Stimulated activated CD8-positive, alpha-beta memory T cell treated with anti-CD3 and anti-CD28 coated beads, Interleukin-4, amount 100 ng/mL, for 48 hours (primary cell): Measurements from ENCODE around the gene SCN3B.

Experiments
- DNase-seq: peaks from one replicate; pipeline ENCODE4 v3.0.0-alpha.2; 2020

SCN3B gene

DNA sequence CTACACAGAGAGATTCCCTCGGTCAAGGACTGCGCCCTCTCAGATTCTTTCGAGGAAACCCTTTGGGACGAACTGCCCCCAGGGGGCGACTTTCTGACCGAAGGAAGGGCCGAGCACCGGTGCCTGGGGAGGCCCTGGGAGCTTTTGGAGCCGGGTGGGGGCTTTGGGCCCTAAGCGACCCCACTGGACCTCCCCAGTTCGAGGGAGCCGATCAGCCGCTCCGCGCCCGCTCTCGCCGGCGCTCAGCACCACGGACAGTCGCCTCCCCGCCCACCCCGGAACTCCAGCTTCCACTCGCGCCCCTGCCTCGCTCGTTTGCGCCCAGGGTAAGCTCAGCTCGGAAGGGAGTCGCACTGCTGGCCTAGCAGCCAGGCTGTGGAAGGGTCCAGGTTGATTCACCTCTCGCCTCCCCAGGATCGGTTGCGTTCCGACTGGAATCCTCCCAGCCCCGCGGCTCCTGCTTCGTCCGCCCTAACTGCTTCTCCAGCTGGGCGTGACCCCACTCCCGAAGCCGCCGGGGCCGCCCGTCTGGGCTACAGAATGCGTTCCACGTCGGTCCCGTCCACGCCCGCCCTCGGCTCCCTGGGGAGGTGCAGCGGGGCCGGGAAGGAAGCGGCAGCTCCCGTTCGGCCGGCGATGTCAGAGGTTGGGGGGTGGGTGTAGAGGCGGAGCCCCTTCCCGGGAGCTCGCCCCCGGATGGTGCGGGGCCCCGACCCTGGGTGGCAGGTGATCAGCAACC, 428 bp downstream of the SCN3B start:
- DNase-seq = peak; percentile 45

DNA sequence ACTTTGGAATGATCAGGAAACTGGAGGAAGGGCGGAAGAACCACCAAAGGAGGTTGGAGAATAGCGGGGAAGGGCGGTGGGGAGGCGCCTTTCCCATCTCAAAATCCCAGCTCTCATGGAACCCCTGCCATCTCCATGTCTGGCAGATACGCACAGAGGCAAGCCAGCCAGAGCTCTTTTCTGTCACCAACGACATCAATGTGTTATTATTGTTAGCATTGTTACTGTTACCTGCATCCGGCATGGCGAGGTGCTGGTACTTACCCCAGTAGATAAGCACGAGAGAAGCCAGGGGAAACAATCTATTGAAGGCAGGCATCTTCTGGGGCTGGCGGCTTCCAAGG, 969 bp downstream of the SCN3B start:
- DNase-seq = no peak

DNA sequence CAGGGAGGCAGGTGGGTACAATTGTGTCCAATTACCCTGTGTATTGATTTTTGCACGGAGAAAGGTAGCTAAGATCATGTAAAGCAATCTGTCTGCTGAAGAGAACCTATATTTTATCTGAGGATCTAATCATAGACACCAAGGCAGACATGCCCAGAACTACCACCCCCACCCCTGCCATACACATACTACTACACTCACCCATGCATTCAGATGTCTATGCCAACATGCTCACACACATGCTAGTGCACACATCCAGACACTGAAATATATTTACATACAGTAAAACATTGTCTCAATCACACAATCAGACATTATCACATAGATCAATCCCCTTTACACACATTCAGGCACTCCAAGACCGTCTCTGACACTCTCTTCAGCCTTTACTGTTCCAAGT, 1.8 kb downstream of the SCN3B start:
- DNase-seq = no peak

GRCh38 chr11:123650901-123651300, 3.5 kb downstream of the SCN3B start:
- DNase-seq = no peak

DNA sequence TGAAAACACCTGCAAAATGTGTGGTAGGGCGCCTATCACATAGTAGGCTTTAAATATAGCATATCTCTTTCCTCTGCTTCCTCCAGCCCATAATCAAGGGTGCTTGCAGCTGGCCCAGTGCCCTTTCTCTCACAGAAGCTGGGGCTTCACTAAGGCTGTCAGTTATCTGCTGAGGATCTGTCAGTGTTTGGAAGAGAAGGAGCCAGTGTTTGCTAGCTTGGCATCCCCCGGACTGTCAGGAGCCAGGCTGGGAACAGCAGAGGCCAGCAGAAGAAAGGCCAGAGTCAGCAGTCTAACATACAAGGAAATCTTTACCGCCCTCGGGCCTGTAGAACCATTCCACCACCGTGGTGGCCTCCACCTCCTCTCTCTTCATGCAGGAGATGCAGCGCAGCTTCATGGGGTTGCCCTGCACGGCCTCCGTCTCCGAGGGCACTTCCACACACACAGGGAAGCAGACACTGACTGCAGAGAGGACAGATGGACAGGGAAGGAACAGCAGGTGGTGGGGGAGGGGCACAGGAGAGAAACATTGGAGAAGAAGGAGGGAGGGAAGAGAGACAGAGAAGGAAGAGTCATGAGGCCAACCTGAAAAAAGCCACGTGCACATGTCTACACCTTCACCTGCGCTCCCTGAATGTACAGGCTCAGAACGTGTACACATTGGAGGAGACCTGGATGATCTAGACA, 9.0 kb downstream of the SCN3B start:
- no peak for DNase-seq

DNA sequence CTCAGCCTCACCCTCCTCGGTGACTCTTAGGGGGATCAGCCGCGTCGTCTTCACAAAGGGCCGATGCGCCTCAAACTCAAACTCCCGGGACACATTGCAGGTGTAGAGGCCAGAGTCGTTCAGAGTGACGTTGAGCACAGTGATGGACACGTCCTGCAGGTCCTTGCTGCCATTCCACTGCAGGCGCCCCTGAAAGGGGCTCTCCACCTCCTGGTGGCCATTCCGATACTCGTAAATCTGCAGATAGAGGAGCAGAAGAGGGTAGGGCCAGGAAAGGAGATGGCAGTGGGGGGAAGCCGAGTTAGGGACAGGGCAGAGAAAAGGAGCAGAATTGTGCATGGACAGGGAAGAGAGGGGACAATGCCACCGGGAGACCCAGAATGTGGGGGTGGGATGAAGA, 12.0 kb downstream of the SCN3B start:
- no peak for DNase-seq

- no peak for DNase-seq
These were observed 13.0 kb downstream of the SCN3B start for GRCh38 chr11:123641495-123641840.

DNA sequence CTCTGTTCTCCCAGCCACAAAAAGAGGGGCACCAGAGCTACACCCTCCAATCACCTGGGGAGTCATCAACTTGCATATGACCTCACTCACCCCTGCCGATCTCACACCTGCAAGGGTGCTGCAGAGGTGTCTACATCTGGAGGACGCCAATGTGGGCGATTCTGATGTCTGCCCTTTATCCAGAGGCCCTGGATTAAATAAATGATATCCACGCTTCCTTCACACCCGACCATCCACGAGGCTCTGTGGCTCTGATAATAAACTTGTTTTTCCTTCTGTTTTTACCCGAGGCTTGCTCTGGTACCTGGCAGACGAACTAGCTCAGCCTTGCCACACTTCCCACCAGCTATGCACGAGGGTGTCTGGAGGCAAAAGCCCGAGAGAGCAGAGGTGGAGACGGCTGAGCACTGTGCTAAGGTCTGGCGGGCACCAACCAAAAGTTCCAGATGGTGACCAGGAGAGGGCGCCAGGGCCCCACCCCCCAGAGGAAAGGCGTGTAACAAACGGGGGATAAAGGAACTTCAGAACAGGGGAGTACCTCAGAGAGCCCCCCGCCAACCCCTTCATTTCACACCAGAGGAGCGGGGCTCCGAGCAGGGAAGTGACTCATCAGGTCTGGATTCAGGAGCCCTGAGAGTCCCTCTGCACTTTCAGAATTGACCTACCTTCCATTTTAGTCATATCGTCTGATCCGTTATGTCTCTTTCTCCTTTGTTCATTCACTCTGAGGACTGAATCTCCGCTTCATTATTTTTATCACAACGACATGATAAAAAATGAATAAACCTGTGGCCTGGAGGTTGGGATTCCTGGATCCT, 13.5 kb downstream of the SCN3B start:
- peak; percentile 70 for DNase-seq

GRCh38 chr11:123640029-123640428, 14.4 kb downstream of the SCN3B start:
- no peak for DNase-seq

DNA sequence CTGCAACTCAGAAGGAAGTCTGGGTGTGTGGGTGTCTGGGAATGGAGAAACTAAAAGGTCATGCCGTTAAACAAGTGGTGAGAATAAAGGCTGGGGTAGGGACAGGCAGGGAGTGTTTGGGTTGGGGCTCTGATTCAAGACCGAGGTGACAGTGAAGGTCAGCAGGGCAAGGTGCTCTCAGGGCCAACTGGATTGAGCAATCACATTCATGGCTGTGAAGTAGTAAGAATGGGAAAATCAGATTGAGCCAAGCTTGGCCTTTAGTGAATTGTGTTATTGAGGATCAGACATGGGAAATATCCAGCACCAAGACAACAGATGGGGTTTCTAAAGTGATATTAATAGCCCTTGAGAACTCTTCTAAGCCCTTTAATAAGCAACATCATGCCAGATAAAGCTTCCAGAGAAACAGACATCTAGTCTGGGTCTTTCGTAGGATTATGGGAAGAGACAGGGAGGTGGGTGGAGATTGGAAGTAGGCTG, 24.3 kb downstream of the SCN3B start:
- no peak for DNase-seq

GRCh38 chr11:123628936-123629683, 25.3 kb downstream of the SCN3B start:
- DNase-seq = no peak

GRCh38 chr11:123624974-123625373, 29.4 kb downstream of the SCN3B start:
- DNase-seq = no peak

DNA sequence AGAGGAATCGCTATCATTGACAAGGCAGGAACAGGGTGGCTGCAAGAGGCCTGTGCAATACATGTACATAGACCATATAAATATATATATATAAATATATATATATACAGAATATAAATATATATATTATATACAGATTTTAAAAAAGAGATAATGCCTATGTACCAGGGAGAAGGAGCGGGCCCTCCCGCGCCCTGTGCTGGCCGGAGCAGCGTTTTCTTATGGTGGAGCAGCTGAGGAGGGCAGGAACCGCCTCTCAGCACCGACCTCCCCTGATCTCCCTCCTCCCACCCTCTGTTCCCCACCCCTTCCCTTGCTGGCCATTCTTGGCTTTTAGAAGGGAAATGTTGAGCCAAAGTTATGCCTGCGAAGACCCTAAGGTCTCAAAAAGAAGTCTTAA, 31.8 kb downstream of the SCN3B start:
- no peak for DNase-seq

DNA sequence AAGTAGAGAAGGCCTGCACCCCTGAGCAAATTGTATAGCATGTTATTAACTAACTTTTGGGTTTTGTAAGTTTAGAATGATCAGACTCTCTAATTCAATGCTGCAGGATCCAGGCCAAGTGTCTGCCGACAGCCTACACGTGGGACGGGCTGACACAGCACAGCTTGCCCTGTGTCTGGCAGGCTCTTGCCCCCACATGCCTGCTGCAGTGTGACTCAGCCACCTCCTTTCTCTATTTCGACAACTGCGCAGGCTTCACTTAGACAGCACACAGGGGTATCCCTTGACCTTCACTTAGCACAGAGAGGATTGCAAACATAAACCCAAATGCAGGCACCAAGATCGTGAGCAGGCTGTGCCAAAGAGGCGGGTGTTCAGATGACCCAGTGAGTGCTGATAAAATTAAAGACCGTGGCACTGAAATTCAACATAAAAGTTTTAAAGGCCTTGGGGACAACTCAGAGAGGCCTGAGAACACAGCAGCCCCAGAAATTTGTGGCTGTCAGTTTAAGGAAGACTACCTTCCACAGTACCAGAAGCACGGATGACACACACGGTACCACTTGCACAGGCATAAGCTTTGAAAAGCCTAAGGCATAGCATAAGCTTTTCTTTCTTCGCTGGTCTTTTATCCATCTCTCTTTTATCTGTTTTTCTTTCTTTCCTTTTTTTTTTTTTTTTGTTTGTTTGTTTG, 37.8 kb downstream of the SCN3B start:
- no peak for DNase-seq

GRCh38 chr11:123611698-123612097, 42.7 kb downstream of the SCN3B start:
- no peak for DNase-seq

DNA sequence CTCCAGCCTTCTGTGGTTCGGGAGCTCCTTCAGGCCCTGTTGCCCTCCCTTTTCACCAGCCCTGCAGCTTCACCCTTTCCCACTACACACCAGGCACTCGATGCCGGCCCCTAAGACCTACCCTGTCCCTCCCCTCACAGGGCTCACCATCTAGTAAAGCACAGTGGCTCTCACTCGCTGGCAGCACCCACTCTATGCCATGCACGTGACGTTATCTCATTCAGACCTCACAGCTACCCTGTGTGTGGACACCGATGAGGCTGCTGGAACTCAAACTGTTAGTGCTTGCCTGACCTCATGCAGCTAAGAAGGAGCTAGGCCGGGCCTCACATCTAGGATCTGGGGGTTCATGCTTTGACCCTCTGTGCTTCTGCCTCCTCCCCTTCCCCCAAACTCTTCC, 45.5 kb downstream of the SCN3B start:
- DNase-seq = no peak

- no peak for DNase-seq
These were observed 46.1 kb downstream of the SCN3B start for GRCh38 chr11:123608371-123608770.

GRCh38 chr11:123607781-123608180, 46.6 kb downstream of the SCN3B start:
- DNase-seq = no peak

GRCh38 chr11:123603666-123604065, 50.8 kb downstream of the SCN3B start:
- DNase-seq = no peak

DNA sequence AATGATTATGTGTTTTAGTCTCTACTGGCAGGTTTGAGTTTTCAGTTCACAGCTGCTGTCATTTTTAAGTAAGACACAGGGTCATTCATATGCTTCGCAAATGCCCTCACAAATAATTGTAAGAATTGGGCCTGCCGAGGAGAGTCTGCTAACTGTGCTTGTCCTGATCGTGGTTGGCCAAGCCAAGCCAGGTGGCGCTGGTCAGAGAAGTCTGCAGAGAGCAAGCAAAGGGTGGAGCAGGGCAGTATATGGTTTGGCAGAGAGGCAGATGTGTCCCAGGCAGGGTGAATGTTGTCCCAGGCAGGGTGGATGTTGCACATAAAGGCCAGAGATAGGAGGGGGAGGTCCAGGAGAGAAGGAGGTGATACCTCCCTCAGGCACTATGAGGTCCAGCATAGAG, 52.7 kb downstream of the SCN3B start:
- no peak for DNase-seq

DNA sequence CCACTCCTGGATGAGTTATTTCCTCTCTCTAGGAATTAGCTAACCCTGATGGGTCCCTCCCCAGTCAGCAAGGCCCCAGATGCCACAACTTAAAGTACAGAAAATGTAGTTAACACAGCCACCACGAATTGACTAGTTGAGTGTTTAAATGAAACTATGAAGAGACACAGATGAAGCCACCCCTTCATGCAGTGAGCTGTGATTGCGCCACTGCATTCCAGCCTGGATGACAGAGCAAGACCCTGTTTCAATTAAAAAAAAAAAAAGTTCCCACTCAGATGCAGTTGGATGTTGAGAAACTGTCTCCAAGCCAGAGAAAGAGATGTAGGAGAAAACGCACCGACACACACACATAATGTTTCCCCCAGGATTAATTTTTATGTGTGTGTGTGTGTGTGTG, 53.3 kb downstream of the SCN3B start:
- no peak for DNase-seq

DNA sequence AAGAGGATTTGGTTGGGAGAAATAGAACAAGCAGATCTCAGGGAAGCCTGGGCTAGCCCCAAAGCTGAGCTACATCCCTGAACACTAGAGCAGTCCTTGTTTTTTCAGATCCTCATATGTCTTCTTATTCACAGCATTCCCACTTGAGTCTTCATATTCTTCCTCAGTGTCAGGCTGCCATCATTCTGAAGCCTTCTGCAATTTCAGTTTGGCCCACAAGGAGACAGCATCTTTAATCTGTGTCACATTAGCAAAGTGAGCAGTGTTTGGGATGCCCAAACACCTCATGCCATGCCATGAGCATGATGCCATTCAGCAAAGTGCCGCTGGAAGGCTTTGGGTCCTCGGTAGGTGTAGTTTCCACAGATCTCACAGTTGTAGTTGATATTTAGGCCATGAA, 56.6 kb downstream of the SCN3B start:
- no peak for DNase-seq

GRCh38 chr11:123594921-123595320, 59.5 kb downstream of the SCN3B start:
- no peak for DNase-seq
